B cell (primary cell): ENCODE data around the gene BMP6. TPM values are rescaled to one million over a fixed set of nuclear protein-coding genes. Genes with fewer than 3 reads are reported as not detected.

Experiments
- ATAC-seq: fragments of 200-7000 bp; cut with Tn5 transposase; one replicate; pipeline ENCODE4 v1.10.0; 2021; ENCODE audit warnings: low read depth, mild to moderate bottlenecking, moderate number of reproducible peaks, moderate library complexity
- CTCF ChIA-PET: fragments of 350-600 bp; sonication (Branson Sonifier 250); formaldehyde crosslinking; loops from one replicate; lab custom pipeline; 2021; ENCODE audit warnings: antibody characterized with exemption, inconsistent platforms; lab: Charles Lee
- POLR2A ChIA-PET: fragments of 350-600 bp; sonication (Branson Sonifier 250); formaldehyde crosslinking; loops from one replicate; lab custom pipeline; 2021; ENCODE audit warnings: antibody characterized with exemption; lab: Charles Lee
- DNase-seq: peaks from one replicate; pipeline ENCODE4 v3.0.0; 2013
- H2AFZ ChIP-seq: 2 replicates; pipeline ENCODE4 v1.6.1; 2012; ENCODE audit warnings: mild to moderate bottlenecking, low read depth, low read length; ENCODE audit not compliant: insufficient read depth, poor library complexity, severe bottlenecking
- H3K27ac ChIP-seq, 2 donors: 1 replicate in 1 of 2; 2 replicates in 1 of 2; pipeline ENCODE4 v1.5.1; 2012 to 2013; ENCODE audit warnings: low read length in 2 of 2, mild to moderate bottlenecking in 2 of 2, moderate library complexity in 1 of 2
- H3K27me3 ChIP-seq, 4 experiments: fragments of 200-600 bp in 1 of 4; sonication (generic) in 1 of 4; replicated peaks in 1 of 4; 1 replicate in 2 of 4; 2 replicates in 2 of 4; pipeline versions ENCODE4 v1.6.1 to v1.7.0; 2013 to 2016; ENCODE audit warnings: low read length in 3 of 4, mild to moderate bottlenecking in 2 of 4, mixed read lengths in 1 of 4, moderate library complexity in 1 of 4; ENCODE audit not compliant: insufficient read depth in 4 of 4, control insufficient read depth in 3 of 4; ENCODE audit errors: control extremely low read depth in 1 of 4
- H3K36me3 ChIP-seq, 2 experiments: replicated peaks in 1 of 2; 1 replicate in 1 of 2; 2 replicates in 1 of 2; pipeline versions ENCODE4 v1.6.1 to v1.7.1; 2013; ENCODE audit warnings: low read length in 1 of 2; ENCODE audit not compliant: insufficient read depth in 2 of 2, control insufficient read depth in 1 of 2; ENCODE audit errors: control extremely low read depth in 1 of 2, extremely low read depth in 1 of 2
- H3K4me1 ChIP-seq, 2 donors: fragments of 200-600 bp in 1 of 2; sonication (generic) in 1 of 2; 1 replicate in 1 of 2; 2 replicates in 1 of 2; pipeline versions ENCODE4 v1.5.1 to v1.6.1; 2013 to 2017; ENCODE audit warnings: low read length in 2 of 2; ENCODE audit not compliant: control insufficient read depth in 2 of 2, insufficient read depth in 2 of 2
- H3K4me2 ChIP-seq: replicated peaks from 2 replicates; pipeline ENCODE3; 2012; ENCODE audit warnings: mild to moderate bottlenecking, low read depth, low read length; ENCODE audit not compliant: poor library complexity, severe bottlenecking
- H3K4me3 ChIP-seq, 5 experiments: fragments of 200-600 bp in 1 of 5; sonication (generic) in 1 of 5; 1 replicate in 3 of 5; 2 replicates in 2 of 5; pipeline versions ENCODE4 v1.5.1 to v1.7.0; 2011 to 2016; ENCODE audit warnings: low read length in 4 of 5, mild to moderate bottlenecking in 4 of 5, low read depth in 2 of 5, control low read depth in 1 of 5, moderate library complexity in 1 of 5; ENCODE audit not compliant: insufficient read depth in 1 of 5; ENCODE audit errors: control extremely low read depth in 1 of 5, extremely low read depth in 1 of 5
- H3K79me2 ChIP-seq: fragments of 200-600 bp; sonication (generic); one replicate; pipeline ENCODE4 v1.6.0; 2016; ENCODE audit warnings: low read length; ENCODE audit not compliant: control insufficient read depth, insufficient read depth
- H3K9ac ChIP-seq: fragments of 200-600 bp; sonication (generic); 2 replicates; pipeline ENCODE4 v1.6.1; 2017; ENCODE audit warnings: mild to moderate bottlenecking, low read length, moderate library complexity
- H3K9me3 ChIP-seq, 3 donors: one replicate each; pipeline versions ENCODE4 v1.6.1 to v1.7.1; 2013; ENCODE audit warnings: low read length in 2 of 3; ENCODE audit not compliant: control insufficient read depth in 2 of 3, insufficient read depth in 1 of 3; ENCODE audit errors: control extremely low read depth in 1 of 3
- H4K20me1 ChIP-seq: 2 replicates; pipeline ENCODE4 v1.6.0; 2012; ENCODE audit warnings: mild to moderate bottlenecking, low read length; ENCODE audit not compliant: insufficient read depth, control insufficient read depth, poor library complexity, severe bottlenecking
- H3K27ac Mint-ChIP-seq: one replicate; pipeline ENCODE4 v1.8.0; 2021; ENCODE audit warnings: mixed read lengths
- H3K27me3 Mint-ChIP-seq: one replicate; pipeline ENCODE4 v1.8.0; 2021; ENCODE audit warnings: mixed read lengths
- H3K4me1 Mint-ChIP-seq: one replicate; pipeline ENCODE4 v1.8.0; 2021; ENCODE audit warnings: mixed read lengths
- H3K4me3 Mint-ChIP-seq: one replicate; pipeline ENCODE4 v1.8.0; 2021; ENCODE audit warnings: mixed read lengths
- H3K9me3 Mint-ChIP-seq: one replicate; pipeline ENCODE4 v1.8.0; 2022; ENCODE audit warnings: mixed read lengths; ENCODE audit not compliant: insufficient read depth
- EZH2 ChIP-seq: IDR thresholded peaks from 2 replicates; pipeline ENCODE4 v1.6.1; 2012; ENCODE audit warnings: borderline replicate concordance, low read depth, mild to moderate bottlenecking, moderate library complexity, low read length; ENCODE audit not compliant: insufficient read depth, poor library complexity, severe bottlenecking
- WGBS: methylation state at CpG from one replicate; pipeline ENCODE4 v1.1.5; 2013; ENCODE audit warnings: missing lambda C conversion rate; ENCODE audit not compliant: insufficient coverage; 5-methylcytosine and 5-hydroxymethylcytosine counted together
- intact Hi-C: fragments of 100-400 bp; cut with micrococcal nuclease; formaldehyde crosslinking; loops from one replicate; pipeline ENCODE4 v1.10.0; 2022
- polyA plus RNA-seq: library from polyadenylated mRNA; depleted of rRNA; stranded (reverse); fragments of >200 nt; gene quantifications from 2 replicates; pipeline ENCODE4 v1.2.3, GENCODE V29; 2012
- total RNA-seq, 2 donors: library from RNA; stranded (reverse); fragments of 120-200 nt in 1 of 2; gene quantifications; 1 replicate in 1 of 2; 2 replicates in 1 of 2; pipeline versions ENCODE4 v1.2.3 to v1.2.4, GENCODE V29; 2013 to 2022
- TF ChIP-seq, protein P1 (sequence below): fragments of 200-600 bp; IDR thresholded peaks from one replicate; pipeline ENCODE4 v1.8.0; 2022; ENCODE audit warnings: antibody characterized with exemption, mild to moderate bottlenecking

The BMP6 gene
- total and polyA plus RNA-seq, 2 donors (not counting 1 experiment from before 2014, with no cell fraction given): 0.43 to 2.9 TPM

DNA sequence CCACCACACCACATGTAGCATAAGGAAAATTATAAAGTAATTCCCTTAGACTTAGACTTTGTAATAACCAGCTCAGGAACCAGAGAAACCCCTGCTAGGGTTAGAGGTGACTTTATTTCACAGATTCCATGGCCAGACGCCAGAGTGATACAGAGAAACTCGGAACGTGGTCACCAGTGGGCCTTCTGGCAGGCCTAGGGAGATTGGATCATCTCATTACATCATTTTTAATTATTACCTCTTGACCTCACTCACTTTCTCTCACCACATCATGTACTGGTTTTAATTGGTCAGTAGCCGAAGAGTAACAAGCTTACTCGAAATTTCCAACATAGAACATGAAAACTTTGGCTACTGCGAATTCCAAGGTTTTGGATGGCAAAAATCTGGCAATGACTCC is 72.9 kb downstream of the BMP6 start:
- Mint-ChIP-seq H3K27me3 (peaks cover 20% of the 10 kb centered on the region), H3K9me3 (no peaks in the 10 kb centered on the region), H3K4me1 (no peaks in the 10 kb centered on the region), H3K27ac (no peak overlapping the region), H3K4me3 (no peak overlapping the region)
- ATAC-seq: no peak
- Histone ChIP-seq H3K4me1 (no peaks in the 10 kb centered on the region), H2AFZ (no peak overlapping the region), H3K4me3 (no peak overlapping the region), H3K9me3 (no peaks in the 10 kb centered on the region), H3K4me2 (no peak overlapping the region), H3K9ac (no peak overlapping the region), H3K27ac (no peak overlapping the region), H3K36me3 (no peaks in the 10 kb centered on the region), H3K27me3 (peaks cover 0 to 2% (median 0%) of the 10 kb centered on the region in 4 experiments), H4K20me1 (no peaks in the 10 kb centered on the region), H3K79me2 (no peaks in the 10 kb centered on the region)
- no peak for DNase-seq
- intact Hi-C loops: no loop called here
- TF ChIP-seq, protein P1, sequence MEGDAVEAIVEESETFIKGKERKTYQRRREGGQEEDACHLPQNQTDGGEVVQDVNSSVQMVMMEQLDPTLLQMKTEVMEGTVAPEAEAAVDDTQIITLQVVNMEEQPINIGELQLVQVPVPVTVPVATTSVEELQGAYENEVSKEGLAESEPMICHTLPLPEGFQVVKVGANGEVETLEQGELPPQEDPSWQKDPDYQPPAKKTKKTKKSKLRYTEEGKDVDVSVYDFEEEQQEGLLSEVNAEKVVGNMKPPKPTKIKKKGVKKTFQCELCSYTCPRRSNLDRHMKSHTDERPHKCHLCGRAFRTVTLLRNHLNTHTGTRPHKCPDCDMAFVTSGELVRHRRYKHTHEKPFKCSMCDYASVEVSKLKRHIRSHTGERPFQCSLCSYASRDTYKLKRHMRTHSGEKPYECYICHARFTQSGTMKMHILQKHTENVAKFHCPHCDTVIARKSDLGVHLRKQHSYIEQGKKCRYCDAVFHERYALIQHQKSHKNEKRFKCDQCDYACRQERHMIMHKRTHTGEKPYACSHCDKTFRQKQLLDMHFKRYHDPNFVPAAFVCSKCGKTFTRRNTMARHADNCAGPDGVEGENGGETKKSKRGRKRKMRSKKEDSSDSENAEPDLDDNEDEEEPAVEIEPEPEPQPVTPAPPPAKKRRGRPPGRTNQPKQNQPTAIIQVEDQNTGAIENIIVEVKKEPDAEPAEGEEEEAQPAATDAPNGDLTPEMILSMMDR: no peak
- TF ChIP-seq EZH2: no peak
- WGBS: 83% methylated on average over 3 of the region's 6 CpGs
- CTCF ChIA-PET: no interaction called here
- POLR2A ChIA-PET: no interaction called here

DNA sequence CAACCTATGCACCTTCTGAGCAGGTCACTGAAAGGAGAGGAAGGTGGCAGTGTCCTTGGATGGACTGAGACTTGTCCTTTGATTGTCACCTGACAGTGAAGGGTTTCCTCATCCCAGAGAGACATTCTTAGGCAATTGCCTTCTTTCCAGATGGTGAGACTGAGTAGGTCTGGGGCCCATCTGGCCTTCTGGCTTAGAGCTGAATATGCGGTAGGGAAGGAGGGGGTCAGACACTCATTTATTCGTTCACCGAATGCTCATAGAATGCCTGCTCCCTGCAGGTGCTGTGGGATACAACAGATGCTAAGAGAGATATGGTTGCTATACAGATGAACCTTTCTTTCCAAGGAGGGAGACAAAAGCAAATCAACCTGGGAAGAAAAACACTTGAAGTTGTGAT is 76.8 kb downstream of the BMP6 start:
- H3K27me3 Mint-ChIP-seq: peaks cover 15% of the 10 kb centered on the region
- Histone ChIP-seq H3K4me2 (no peak overlapping the region), H3K4me1 (no peaks in the 10 kb centered on the region), H3K36me3 (no peaks in the 10 kb centered on the region), H3K9me3 (peaks cover 0 to under 1% (median 0%) of the 10 kb centered on the region in 3 donors), H2AFZ (no peak overlapping the region), H3K27me3 (no peaks in the 10 kb centered on the region), H3K27ac (no peak overlapping the region), H3K4me3 (no peak overlapping the region), H3K9ac (no peak overlapping the region), H3K79me2 (no peaks in the 10 kb centered on the region), H4K20me1 (no peaks in the 10 kb centered on the region)
- WGBS: 100% methylated on average over 2 of the region's 3 CpGs
- H3K4me3 Mint-ChIP-seq: no peak overlapping the region
- H3K9me3 Mint-ChIP-seq: no peaks in the 10 kb centered on the region
- ATAC-seq (no peak), DNase-seq (no peak)
- no peaks in the 10 kb centered on the region for H3K4me1 Mint-ChIP-seq
- intact Hi-C loops: no loop called here
- ChIA-PET POLR2A (no interaction called here), CTCF (no interaction called here)
- no peak overlapping the region for H3K27ac Mint-ChIP-seq
- TF ChIP-seq, protein P1: no peak
- no peak for TF ChIP-seq EZH2
